GM21367 (cell line): Measurements from ENCODE around the gene AK1.

Source experiments
- ATAC-seq: cut with Tn5 transposase; IDR thresholded peaks from one replicate; pipeline ENCODE4 v1.9.1; 2021; ENCODE audit not compliant: unreplicated experiment

Gene AK1

DNA sequence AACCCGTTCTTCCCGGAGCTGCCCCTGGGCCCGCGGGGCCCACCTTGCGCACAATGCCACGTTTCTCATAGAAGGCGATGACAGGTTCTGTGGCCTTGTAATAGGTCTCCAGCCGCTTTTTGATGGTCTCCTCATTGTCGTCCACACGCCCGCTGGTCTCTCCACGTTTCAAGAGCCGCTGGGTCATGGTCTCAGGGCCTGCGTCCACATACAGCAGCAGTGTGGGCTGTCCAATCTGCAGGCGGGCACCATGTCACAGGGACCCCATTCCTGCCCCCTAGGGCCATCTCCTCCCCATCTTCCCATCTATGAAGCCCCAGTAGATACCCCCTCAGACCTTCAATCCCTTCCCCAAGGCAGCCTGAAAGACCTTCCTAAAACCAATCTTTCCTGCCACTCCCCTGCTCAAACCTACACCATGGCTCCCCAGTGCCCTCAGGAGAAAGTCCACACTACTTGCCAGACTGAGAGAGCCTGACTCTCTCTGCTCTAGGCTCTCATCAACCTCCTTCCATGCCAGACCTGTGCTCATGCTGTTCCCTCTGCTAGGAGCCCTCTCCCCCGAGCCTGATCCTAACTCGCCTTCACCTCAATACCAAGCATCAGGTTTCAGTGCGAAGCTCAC lies 9.1 kb downstream of the AK1 start:
- no peak for ATAC-seq

DNA sequence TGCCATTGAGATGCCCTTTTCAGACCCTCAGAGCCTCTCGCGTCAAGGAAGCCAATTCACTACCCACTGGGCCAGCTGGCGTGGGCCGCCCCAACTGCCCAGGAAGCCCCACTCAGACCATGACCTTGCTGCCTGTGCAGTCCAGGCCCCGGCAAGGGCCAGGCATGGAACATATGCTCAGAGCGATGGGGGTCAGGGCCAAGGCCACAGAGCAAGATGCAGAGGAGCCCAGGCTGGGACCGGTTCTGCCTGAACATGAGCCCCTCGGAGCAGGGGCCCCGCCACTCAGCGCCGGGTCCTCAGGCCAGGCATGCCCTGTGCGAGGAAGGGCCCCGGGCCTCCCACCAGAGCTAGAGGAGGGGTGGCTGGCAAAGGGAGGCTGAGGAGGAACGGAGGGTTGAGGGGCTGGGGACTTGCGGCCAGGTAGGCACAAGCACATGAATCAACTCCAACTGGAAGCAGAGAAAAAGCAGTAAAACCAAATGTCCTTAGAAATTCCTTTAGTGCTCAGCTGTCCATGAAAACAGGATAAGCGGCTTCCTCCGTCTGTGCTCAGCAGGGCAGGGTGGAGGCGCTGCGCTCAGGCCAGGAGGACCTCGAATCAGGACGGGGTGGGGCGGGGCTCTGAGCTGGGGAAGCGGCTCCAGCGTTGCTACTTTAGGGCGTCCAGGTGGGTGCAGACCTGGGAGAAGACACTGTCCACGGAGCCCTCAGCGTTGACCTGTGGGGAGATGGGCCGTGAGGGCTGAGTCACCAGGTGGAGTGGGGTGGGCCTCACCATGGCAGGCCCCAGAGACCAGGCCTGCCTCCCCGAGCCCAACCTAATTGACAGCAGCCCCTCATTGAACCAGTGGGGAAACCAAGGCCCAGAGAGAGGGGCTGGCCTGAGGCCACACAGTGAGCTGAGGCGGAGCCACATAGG lies 9.9 kb downstream of the AK1 start:
- ATAC-seq = no peak

DNA sequence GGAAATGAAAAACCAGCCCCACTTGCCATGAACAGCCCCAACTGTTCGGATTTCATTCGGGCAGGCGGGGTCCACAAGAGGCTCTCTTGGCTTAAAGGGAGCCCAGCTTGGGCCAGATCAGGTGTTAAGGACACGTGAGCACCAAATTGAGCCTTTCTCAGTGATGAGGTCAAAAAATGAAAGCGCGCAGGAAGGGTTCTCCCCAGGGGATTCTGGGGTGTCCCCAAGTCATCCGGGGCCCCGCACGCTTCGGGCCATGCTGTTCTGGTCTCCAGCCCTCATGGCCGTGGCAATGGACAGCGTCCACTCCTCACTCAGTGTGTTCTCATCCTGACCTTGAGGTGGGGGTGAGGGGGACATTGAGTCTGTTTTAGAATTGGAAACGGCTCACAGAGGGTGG lies 10.9 kb downstream of the AK1 start:
- no peak for ATAC-seq

DNA sequence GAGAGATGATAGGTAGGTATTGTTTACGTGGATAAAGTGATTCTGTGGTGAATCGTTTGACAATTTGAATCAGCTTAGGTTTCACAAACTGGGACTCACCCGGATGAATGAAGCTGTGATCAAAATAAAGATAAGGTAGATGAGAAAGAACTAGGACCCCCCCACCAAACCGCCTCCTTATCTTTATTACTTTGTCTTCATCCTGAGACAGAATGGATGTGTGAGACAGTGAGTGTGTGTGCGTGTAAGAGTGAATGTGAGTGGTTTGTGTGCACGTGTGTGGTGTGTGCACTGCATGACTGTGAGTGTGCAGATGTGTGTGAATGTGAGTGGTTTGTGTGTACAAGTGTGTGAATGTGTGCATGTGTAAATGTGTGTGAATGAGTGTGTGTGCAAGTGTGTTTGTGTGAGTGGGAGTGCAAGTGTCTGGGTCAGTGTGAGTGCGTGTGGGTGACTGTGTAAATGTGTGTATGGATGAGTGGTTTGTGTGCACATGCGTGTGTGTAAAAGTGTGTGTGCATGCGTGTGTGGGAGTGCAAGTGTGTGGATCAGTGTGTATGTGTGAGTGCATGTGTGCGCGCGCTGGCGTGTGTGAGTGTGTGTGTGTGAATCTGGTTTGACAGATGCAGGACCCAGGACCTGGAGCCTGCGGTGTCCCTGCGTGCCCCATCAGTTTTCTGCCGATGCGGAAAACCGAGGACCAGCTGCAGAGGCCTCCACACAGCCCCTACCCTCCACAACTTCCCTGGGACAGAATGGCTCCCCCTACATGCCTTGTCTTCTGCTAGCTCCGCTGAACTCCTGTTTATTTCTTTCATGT lies 11.6 kb downstream of the AK1 start:
- ATAC-seq = no peak

DNA sequence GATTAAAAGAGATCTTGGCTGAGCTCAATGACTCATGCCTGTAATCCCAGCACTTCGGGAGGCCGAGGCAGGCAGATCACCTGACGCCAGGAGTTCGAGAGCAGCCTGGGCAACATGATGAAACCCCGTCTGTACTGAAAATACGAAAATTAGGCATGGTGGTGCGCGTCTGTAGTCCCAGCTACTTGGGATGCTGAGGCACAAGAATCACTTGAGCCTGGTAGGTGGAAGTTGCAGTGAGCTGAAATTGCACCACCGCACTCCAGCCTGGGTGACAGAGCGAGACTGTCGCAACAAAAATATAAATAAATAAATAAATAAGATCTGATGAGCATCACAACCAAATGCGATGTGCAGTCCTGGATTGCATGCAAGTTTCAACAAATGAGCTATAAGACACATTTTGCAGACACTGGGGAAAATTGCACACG lies 14.3 kb downstream of the AK1 start:
- no peak for ATAC-seq

DNA sequence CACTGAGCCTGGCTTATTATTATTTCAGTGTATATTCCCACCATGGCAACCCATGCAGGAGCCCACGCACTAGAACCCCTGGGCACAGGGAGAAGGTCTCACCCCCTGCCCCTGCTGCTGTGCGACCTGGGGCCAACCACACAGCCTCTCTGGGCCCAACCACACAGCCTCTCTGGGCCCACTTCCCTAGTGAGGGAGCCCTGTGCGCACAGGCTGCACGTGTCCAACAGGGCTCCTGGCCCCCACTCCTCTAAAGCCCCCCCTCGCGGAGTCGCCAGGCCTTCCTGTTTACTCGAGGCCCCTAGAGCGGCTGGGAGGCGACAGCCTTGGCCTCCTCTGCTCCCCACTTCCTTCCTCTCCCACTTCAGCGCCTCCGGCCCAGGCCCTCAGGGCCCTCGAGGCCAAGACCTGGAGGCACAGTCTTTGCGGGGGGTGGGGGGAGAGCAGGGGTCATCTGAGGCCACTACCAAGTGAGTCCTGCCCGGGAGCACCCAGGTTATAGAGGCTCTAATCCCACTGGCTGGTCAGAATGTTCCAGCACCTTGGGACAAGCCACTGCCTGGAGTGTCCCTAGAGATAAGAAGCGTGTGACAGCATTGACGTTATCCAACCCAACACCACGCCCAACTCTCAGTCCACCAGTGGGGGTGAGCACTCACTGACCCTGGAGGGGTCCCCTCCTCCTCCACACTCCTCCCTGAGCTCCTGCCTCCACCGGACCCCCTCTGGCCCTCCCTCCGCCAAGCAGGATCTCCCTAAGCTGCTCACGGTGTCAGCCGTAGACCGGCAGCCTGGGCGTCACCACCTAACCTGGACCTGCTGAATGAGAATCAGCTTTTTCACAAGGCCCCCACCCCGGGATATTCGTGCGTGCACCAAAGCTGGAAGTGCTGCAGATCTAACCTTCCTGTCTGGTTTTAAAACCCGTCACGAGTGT lies 15.1 kb downstream of the AK1 start:
- ATAC-seq = no peak

DNA sequence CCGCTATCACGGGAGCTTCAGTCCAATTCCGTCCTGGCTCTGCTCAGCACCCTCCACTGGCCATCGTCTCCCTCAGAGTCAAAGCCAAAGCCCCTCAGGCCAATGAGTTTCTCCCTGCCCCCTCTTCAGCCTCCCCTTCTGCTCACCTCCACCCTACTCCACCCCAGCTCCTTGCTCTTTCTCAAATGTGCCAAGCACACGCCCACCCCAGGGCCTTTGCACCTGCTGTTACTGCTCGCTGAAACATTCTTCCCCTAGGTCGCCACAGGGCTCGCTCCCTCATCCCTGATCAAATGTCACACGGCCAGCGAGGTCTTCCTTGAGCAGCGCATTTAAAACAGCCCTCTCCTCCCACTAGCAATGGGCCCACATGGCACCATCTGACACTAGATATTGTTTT lies 16.7 kb downstream of the AK1 start:
- no peak for ATAC-seq

DNA sequence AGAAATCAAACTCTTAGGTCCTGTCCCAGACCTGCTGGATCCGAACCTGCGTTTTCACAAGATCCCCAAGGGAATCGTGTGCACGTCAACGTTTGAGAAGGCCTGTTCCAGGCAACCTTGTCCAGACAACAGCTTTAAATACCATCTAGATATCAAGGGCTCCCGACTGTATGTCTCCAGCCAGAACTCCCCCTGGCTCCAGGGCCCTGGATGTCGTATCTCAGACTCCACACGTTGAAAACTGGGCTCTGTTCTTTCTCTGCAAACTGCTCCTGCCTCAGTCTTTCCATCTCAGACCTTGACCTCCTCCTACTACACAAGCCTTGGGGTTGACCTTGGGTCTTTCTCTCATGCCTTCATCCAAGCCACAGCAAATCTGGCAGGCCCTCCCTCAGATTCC lies 17.2 kb downstream of the AK1 start:
- no peak for ATAC-seq

DNA sequence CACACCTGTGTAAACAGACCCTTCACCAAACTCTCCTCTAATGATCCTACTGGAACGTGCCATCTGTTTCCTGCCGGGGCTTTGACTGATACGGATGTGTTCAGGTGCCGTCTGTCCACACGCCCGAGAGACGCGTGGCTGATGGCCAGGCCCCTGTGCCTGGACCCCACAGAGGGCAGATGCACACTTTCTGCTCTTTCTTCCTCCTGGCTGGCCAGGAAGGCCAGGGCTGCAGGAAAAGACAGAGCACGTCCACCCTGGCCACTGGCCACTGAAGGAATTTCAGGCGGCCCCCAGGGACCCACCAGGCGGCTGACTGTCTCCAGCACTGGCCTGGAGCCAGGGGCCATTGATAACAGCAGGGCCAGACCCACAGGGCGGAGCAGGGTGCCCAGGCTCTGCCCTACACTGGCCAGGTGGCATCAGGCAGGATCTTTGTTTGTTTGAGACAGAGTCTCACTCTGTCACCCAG lies 19.4 kb downstream of the AK1 start:
- no peak for ATAC-seq

DNA sequence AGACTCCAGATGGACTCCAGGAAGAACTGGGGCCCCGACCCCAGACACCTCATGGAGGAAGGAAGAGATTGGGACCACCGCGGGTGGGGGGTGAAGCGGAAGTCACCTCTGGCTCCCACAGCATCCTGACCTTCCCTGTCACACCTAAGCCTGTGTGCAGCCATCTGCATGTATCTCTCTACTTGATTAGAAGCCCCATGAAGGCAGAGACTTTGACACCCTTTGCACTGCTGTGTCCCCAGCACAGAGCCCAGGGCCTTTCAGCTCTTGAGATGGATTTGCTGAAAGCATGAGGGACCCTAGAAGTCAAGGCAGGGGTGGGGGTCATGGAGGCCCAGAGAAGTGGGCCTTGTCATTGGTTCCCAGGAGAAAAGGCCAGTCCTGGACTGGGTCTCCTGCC lies 20.2 kb downstream of the AK1 start:
- no peak for ATAC-seq

DNA sequence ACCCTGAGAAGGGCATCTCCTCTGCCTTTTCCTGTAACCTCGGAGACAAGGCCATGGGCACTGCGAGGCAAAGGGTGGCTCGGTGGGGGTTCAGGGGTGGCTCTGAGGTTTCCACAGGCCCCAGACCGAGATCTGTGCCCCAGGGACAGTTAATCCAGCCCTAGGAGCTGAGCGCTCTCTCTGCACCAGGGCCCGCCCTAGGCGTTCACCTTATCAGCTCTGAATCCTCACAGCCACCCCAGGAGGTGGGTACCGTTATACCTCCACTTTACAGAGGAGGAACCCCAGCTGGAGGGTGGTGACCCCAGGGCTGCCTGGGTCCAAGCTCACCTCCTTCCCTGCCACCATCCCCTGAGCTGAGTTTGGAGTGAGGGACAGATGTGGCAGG lies 20.8 kb downstream of the AK1 start:
- ATAC-seq = no peak

DNA sequence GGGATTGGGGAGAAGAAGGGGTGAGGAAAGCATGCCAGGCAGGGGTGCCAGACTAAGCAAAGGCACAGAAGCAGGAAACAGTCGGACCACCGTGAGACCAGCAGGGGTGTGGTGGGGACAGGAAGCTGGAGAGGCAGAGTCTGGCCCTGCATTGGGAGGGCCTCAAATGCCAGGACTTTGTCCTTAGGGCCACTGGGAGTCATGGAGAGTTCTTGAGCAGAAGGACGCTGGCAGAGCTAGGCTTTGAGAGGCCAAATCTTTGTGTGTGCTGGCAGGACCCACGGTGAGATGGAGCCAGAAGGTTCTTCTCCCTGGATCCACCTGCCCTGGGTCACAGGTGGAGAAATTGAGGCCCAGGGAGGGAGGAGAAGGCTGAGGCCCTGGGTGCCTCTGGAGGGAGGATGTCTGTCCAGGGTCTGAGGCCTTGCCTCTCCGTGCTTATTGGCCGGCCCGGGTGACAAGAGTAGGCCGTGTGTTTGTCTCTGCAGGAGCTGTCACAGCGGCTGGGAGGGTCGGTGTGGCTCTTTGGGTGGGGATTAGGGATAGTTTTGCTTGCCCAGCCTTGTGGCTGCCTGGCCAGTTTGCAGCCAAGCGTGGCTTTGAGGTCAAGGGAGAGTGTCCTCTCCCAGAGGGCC lies 21.3 kb downstream of the AK1 start:
- no peak for ATAC-seq

DNA sequence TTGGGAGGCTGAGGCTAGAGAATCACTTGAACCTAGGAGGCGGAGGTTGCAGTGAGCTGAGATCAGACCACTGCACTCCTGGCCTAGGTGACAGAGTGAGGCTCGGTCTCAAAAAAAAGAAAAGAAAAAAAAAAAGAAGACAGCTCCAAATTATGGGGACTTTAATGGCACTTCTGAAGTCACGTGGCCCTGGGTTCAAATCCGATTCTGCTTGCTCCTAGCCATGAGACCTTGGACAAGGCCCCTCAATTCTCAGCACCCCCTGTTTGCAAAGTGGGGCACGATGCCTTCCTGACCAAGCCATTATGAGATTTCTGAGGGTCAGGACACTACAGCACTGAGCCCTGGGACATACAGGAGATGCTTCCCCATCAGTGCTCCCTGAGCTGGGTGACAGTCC lies 22.0 kb downstream of the AK1 start:
- no peak for ATAC-seq

DNA sequence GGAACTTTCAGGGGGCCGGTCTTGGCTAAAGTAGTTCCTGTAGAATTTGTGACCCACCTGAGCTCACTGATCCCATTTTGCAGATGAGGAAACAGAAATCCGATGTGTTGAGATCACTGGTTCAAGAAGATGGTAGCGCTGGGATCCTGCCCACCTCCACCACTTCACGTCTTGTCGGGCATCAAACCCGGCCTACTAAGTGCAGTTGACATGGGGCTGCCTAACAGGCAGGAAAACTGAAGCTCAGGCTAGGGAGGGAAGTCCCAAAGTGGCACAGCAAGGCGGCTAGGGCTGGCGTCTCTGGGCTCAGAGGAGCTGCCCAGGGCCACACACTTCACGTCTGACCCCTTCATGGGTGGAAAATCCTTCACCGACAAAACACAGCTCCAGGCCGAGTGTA lies 22.5 kb downstream of the AK1 start:
- no peak for ATAC-seq

DNA sequence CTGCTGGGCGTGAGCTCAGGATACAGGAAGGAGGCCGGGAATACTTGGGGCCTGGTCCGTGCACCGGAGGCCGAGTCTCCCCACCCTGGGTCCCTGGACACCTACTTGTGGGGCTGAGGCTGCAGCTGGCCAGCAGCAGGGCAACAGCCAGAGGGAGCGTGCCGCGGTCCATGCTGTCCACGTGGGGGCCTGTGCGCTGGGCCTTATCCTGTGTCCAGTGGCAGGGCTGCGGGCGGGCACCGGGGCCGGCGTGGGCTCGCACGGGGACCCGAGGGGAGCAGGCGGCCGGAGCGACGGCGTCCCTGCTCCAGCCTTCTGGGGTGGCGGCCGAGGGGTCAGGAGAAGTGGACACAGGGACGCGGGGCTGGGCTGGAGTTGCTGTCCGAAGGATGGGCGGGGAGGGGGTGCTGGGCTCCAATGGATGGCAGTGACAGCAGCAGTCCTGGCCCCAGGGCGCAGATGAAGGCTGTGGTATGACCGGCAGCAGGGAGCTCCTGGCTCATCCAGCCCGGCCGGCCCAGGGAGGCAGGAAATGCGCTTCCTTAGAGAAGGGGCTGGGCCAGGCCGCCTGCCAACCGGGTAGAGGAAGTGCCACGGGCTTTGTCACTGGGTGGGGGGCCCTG lies 23.2 kb downstream of the AK1 start, which contains the start of gene ENG:
Gene ENG (minus strand): TSS at position 475 of the 623 bp plus-strand sequence. CDS start 303 bp downstream, at position 172.
- no peak for ATAC-seq

DNA sequence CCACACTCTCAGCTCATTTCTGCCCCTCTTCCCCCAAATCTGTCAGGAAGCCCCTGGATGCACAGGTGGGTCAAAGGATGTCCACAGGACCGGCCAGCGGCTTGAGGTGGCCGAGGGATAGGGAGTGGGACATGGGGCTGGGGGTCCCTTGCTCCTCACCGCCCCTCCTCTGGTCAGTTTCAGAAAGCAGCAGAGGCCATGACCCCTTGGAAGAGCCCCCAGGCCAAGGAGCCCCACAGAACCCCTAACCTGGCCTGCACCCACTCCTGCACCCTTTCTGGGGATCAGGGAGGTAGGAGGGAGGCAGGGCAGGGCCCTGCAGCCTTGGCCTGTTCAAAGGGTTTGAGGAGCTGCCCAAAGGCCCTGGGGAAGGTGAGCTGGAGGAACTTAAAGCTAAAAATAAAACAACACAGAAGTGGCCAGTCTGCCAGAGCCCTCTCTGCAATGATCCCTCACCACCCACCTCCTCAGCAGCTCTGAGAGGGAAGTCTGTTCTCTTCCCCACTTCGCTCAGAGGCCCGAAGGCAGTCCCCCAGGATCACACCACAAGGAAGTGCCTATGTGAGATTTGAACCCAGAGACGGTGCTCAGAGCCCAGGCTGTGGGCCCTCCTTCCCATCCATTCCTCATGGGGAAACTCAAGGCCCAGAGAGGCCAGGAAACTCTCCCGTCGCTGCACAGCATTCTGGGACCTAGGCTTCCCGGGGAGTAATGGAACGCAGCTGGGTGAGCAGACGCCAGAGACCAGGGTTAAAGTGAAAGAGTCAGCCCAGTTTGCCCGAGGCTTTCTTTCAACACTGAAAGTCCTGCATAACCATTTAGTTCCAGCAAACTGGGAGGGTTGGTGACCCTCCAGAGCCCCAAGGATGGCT lies 23.9 kb downstream of the AK1 start:
- ATAC-seq = no peak

DNA sequence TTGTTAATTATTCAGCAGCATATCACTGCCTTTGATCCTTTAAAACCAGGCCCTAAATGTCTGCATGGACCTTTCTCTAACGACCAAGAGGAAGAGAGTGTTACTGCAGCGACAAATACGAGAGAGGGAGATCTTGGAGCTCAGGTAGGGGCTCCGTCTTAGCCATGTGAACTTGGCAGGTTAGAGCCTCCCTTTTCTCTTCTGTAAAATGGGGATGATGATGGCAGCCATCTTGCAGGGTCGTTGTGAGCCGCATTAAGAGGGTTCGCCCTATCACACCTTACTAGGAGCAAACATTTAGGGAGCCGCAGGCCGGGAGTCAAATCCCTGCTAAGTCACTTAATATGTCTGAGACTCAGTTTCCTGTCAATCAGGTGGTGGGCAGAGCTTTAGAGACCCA lies 24.6 kb downstream of the AK1 start:
- ATAC-seq = no peak

DNA sequence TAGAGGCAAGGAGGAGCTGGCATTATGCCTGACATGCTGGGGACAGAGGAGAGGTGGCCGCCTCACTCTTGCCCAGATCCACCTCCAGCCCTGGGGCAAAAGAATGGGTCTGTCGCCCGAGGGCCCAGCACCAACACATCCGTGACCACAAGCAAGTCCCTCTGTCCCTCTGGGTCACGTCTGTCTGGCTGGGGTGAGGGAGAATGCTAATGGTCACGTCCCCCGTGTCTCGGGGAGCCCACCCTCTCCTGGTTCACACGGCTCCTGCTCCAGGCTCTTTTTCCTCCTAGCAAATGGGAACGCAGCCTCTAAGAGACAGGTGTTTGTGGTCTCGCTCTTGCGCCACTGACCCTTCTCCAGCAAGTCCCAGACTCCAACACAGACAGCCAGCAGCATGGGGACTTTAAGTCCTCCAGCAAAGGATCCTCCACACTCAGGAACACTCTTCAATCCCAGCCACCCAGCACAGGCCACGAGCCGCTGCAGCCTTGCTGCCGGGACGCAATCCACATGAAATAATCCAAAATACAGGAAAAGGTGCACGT lies 27.1 kb downstream of the AK1 start:
- no peak for ATAC-seq
